NCI-H2107 treated with DMSO at 0.1 percent for 48 hours (cell line): Measurements from ENCODE around the gene SMC4.
"Not testable (repeated sequence)": the region's sequence is repeated elsewhere in the genome, so short reads cannot be mapped to it uniquely, and the experiment has no call there.

Experiments
- DNase-seq: peaks from one replicate; lab custom pipeline; 2025; ENCODE audit not compliant: unreplicated experiment; lab: John Stamatoyannopoulos, UW

SMC4 gene

DNA sequence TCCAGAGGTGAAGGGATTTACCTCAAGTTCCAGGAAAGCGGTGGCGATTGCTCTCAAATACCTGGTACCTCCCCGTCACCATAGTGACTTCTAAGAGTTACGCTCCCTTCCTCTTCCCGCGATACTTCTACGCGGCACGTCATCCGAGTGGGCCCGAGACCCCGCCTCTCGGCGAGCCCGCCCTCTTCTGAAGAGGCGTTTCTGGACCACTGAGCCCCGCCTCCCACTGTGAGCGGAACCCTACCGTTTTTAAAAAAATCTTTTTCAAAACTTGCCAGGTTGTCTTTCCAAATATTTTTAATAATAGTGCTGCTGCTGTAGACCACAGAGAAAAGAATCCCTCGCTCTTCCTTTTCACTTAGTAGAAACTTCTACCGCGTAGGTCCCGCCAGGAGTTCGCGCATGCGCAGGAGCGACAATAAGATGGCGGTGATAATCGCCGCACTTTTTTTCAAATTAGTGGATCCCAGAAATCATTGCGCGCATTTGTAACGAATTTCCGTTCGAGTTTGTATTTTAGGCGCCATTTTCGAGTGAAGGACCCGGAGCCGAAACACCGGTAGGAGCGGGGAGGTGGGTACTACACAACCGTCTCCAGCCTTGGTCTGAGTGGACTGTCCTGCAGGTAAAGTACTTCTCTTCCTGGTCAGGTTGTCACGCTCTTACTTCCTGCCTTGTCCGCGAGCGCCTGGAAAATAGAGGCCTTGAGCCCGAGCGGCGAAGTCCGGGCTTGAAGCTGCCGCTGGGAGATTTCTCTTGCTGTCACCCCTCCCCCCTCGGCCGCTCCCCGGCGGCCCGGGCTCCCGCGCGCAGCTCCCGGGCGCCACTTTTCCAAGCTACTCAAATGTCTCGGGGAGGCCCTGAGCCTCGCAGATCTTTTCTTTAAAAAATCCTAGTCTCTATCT, at the start of gene SMC4, which contains the start of gene IFT80:
Gene SMC4 (plus strand): TSS at position 526 of the 905 bp plus-strand sequence. CDS start 1,177 bp downstream, outside the sequence.
Gene IFT80 (minus strand): TSS at position 101 of the 905 bp plus-strand sequence. CDS start 14,625 bp downstream, outside the sequence.
- peak; percentile 100 for DNase-seq

DNA sequence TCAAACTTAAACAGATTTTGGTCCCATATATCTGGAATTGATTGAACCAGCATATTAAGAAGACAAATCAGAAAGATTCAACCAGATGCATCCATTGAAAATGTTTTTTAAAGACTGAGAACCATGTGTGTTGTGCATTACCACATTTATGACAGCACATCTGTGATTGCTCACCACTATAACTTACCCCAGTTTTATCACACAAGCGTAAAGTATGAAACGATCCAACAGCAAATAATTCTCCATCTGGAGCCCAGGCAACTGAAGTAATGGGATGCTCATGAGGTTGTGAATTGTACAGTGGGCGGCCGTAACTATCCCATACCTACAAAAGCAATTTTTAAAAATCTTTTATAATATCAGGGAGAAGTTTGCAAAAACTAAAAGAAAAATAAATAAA, 43.6 kb upstream of the SMC4 start:
- no peak for DNase-seq

DNA sequence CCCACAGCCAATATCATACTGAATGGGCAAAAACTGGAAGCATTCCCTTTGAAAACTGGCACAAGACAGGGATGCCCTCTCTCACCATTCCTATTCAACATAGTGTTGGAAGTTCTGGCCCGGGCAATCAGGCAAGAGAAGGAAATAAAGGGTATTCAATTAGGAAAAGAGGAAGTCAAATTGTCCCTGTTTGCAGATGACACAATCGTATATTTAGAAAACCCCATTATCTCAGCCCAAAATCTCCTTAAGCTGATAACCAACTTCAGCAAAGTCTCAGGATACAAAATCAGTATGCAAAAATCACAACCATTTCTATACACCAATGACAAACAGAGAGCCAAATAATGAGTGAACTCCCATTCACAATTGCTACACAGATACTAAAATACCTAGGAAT, 36.6 kb upstream of the SMC4 start:
- DNase-seq, result not testable (repeated sequence)

DNA sequence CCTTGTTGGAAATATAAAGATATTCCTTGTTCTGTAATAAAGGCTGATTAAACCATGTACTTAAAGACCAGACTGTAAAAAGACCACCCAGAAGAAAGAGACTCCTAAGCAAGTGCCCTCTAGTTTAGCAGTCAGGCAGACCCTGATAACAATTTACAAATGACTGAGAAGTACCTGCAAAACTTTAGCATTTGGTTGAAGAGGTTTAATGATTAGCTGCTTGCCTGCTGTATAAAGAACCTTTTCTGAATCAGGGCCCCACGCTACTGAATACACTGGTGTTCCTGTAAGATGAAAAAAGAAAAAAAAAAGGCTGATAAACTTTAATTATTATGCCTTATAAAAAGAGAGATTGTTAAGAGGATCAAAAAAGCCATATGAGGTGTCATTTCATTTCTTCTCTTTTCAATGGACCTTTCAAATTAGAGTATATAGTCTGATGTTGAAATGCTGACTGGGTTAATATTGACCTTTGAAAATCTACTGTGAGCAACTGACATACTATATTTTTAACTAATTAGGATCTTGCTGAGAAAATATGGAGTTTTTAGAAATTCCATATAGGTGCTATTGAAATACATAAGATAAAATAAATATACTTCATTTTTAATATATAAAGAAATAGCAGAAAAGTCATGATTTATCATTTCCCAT, 33.5 kb upstream of the SMC4 start:
- no peak for DNase-seq

DNA sequence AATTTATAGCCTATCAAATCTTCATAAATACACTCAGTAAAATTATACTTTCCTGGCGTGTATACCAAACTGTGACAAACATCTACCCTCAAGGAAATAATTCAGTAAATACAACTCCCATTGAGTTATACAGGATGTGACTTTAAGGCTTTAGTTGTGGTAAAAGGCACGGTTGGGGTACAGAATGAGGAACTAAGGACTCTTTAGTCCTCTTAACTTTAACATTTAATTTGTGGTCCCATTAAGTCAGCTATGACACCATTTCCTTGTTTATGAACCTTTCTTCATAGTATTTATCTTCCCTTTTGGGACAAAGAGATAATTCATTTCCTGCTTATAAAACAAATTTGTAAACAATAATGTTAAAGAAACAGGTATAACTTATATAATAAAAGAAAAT, 30.6 kb upstream of the SMC4 start:
- DNase-seq, result no peak

DNA sequence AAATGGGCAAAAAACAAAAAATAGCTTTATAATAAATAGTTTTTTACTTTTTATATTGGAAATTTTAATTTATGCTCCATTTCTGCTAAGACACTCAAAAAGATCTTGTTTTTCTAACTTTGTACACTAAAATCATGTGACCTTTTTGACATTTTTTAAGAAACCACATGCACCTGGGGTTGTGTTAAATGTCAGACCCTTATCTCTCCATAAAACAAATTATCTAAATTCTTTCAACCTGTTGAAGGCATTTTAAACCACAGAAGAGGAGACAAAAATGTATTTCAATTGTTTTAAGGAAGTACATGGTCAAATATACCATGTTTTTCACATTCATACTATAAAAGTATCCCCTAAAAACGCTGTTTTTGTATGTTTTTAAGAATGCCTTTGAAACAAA, 29.7 kb upstream of the SMC4 start:
- no peak for DNase-seq

DNA sequence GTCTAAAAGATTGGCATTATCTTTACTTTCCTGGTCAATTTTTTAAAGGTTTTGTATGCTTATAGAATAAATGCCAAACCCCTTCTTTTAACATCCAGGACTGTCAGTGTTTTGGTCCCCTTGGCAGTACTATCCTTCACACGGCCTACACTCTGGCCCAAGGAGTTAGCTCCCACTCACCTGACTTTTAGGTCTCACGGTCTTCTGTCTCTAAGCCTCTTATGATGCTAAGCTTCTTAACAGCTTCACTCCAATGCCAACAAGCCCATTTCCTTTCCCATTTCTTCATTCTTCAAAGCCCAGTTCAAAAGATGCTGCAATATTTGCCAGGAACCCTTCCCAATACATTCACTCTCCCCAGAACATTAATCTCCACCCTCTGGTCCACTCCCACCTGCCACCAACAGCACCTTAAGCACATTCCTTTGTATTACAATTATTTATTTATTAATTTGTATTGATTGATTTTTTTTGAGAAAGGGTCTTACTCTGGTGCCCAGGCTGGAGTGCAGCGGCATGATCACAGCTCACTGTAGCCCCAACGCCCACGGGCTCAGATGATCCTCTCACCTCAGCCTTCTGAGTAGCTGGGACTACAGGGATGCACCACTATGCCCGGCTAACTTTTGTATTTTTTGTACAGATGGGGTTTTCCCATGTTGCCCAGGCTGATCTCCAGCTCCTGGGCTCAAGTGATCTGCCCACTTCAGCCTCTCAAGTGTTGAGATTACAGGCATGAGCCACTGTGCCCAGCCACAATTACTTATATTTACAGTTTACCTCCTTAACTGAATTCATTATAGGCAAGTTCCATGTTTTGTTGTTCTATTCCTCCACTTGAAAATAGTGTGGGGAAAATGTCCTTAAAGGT, 28.2 kb upstream of the SMC4 start:
- no peak for DNase-seq

DNA sequence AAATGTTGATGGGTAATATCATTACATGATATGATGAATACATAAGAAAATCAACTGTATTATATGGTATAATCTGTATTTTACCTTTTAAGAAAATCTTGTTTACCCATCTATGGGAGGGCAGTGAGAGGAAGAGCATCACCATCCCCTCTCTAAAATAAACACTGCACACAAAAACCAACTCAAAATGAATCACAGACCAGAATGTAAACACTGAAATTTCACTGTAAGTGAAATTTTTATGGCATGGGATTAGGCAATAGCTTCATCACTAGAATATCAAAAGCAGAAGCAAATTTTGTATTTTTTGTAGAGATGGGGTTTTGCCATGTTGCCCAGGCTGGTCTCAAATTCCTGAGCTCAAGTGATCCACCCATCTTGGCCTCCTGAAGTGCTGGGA, 26.7 kb upstream of the SMC4 start:
- no peak for DNase-seq

DNA sequence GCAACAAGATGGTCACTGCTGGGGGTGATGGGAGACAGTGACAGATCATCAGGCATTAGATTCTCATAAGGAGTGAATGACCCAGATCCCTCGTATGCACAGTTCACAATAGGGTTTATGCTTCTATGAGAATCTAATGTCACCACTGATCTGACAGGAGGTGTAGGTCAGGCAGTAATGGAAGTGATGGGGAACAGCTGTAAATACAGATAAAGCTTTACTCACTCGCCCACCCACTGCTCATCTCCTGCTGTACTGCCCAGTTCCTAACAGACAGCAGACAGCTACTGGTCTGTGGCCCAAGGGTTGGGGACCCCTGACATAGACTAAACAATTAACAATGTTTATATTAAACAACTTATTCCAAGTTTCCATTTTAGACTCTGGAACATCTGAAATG, 25.8 kb upstream of the SMC4 start:
- no peak for DNase-seq

DNA sequence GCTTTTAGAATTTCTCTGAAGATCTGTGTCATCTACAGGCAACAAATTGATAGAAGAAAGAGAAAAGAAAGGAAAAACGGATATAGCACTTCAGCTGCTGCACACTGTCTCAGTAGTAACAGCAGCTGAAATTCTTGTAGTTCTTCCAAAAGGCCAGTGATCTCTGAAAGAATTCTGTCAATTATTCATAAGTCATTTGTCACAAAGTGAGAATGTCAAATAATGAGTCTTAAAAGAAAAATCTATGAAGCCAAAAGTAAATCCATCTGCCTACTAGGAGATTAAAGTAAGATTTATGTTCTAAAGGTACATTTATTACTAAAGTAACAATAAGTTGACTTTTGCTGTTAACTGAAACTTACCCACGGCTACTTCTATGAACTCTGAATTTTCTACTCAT, 25.0 kb upstream of the SMC4 start:
- no peak for DNase-seq

DNA sequence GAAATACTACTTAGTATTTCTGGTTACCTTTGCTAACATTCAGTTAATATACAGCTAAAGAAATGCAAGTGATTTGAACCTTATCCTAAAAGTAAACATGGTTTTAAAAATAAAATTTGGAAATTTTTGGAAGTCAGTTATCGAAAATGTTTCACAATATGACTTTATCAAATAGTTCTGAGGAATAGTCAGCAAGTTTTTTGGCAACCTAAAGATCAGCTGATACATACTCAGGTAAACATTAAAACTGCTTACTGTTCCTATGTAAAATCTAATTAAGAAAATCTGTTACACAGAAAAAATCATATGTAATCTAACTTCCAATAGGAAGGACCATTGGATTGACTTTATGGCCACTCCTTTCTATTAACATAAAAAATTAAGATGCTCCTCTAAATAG, 24.5 kb upstream of the SMC4 start:
- DNase-seq, result no peak

DNA sequence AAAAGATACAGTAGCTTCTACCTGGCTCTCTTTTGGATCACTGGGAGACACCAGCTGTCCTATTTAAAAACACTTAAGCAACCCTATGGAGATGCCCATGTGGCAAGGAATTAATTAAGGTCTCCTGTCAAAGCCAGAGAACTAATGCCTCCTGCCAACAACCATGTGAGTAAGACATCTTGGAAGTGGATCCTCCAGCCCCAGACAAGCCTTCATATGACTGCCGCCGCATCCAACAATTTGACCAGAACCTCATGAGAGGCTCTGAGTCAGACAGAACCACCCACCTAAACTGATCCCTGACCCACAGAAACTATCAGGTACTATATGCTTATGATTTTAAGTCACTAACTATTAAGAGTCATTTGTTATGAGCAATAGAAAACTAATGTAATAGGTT, 22.8 kb upstream of the SMC4 start:
- no peak for DNase-seq

DNA sequence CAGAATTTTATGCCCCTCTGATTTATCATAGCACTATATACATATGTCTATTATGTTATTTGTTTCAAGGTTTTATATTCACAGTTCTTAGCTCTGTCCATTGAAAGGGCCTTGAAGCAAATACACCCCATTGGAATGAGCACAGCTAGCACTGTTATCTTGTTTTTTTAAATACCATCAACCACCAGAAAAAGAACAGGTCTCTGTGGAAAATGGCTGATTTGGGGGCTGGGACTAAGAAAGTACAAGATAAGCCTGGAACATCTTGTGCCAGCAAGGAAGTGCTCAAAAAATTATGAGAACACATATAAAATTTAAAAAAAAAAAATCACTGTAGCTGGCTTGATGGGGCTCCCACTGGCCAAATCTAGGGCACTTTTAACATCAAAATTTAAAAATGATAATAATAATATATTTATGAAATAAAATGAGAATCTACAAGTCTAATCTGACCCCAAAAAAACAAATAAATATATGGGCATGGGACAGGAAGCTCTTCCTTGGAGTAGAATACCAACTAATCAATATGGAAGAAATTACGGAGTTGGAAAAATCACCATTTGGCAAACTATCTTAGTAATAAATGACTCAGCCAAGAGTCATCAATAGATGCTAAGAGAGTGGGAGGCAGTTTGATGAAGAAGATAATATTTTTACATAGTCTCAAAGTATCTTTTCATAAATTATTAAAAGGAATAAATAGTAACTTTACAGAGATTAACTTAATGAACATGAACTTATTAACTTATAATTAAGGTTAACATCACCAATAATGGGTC, 20.9 kb upstream of the SMC4 start:
- no peak for DNase-seq

DNA sequence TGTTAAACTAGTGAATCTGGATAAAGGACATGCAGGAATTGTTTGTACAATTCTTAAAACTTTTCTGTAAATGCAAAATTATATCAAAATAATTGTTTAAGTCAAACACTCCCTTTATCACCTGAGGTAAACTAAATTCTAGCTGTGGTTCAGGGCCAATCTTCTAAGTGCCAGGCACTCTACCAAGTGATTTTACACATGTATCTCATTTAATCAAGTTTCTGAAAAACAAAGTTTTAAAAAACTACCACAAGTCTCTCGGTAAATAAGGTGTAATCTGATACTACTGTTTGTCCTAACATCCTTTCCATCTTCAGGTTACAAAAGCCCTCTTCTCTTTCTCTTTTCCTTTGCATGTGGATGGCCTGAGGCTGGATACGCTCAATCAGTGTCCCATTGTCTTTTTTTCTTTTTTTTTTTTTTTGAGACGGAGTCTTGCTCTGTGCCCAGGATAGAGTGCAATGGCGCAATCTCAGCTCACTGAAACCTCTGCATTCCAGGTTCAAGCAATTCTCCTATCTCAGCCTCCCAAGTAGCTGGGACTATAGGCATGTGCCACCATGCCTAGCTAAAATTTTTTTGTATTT, 19.7 kb upstream of the SMC4 start:
- no peak for DNase-seq

DNA sequence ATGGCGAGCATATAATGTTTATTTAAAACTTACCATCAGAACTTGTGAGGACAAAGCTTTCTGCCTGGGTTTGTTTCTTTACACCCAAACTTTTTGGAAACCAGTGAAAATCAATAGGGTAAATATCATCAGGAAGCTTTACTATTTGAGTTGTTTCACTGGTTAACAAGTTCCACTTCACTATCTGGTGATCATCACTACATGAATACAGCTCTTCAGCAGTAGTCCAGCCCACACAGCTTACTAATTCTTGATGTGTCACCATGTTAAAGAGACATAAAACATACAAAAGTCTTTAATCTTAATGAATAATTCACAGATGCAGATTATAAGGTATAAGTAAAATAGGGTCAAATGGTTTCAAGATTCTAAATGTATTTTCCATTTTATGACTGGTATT, 18.0 kb upstream of the SMC4 start:
- no peak for DNase-seq

DNA sequence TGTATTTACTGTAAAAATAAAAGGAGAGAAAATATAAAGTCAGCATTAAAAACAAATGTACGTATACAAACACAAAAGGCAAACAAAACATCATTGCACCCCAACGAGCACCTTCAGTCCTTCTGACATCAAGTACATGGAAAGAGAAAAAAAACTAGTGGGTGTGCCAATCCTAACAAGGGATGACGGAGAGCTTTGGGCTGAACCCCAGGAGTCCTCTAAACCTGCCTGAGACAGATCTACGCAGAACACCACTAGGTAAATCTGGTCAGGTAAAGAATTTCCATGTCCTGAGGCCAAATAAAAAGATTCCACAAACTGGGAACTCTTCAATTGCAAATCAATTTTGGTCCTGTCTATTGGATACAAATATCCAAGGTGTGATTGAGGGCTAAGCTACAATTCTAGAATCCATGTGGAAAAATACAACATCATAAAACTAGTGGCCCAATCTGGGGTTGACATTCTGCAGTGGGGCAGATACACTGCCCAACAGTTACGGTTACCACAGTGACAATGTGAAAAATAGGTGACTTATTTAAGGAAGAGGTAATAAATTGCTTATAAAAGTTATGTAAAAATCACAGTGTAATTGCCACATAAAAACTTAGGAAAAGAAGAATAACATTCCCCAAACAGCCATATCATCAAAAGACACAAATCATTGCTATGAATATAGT, 14.7 kb upstream of the SMC4 start:
- no peak for DNase-seq

DNA sequence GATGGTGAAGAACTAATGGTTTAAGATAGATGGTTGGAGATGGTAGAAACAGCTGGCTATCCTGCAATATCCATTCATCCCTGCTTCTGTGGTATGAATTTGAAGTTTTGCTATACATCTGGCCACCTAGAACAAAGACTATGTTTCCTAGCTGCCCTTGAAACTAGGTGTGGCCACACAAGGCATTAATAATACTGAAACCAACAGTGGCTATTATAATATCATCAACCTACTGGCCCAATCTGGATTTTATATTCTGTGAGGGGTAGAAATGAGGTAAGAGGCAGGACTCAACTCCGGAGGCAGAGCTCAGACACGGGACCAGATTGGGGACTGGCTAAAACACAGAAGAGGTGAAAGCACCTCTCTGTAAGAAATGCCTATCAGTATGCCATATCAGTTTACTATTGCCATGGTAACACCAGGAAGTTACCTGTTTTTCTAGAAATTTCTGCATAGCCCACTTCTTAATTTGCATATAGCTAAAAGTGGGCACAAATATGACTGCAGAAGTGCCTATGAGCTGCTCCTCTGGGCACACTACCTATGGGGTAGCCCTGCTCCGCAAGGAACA, 8.8 kb upstream of the SMC4 start:
- DNase-seq, result no peak

DNA sequence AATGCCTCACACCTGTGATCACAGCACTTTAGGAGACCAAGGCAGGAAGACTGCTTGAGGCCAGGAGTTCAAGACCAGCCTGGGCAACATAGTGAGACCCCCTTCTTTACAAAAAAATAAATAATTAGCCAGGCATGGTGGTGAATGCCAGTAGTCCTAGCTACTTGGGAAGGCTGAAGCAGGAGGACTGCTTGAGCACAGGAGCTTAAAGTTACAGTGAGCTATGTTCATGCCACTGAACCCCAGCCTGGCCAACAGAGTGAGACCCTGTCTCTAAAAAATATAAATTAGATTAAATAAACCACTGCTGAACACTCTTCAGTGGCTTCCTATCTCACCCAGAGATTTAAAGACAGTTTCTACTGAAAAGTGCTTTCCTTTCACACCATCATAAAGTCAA, 6.7 kb upstream of the SMC4 start:
- no peak for DNase-seq

DNA sequence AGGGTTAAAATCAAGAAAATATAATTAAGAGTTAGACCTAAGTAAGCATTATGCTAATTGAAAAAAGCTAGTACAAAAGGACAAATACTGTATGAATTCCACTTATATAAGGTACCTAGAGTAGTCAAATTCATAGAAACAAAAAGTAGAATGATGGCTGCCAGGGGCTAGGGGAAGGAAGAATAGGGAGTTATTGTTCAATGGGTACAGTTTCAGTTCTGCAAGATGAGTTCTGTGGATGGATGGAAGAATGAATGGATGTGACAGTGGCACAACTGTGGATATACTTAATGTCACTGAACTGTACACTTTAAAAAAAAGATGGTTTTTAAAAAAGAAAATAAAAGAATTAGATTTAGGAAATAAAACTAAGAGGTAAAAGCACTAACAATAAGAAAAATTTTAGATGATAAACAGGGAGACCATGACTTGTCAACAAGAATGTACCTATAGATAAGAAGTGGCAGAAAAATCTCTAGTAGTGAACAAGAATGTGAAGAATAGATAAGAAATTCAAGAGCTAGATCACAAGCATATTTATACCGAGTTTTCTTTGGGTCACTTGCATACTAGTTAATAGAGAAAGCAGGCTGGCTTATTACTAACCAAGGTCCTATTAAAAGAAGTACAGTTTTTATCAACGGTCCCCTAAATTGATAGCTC, 6.0 kb upstream of the SMC4 start:
- no peak for DNase-seq
